Measurements from ENCODE around the gene TTYH1.

DNA sequence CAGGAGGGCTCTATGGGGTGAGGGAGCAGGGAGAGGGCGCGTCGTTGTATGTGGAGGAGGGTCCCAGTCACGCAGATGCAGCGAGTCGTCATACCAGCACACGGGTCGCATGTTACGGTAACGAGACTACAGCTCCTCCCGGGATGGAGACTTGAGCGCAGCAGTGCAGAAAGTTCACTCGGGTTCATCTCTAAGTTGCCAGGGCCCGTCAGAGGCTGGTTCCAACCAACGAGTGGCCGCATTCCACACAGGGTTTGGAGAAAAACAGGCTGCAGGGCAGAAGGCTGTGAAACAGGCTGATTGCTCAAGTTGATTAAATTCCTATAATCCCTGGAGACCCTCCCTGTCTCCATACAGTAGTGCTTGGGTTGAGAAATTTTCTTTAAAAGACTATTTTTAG is 21.9 kb upstream of the TTYH1 start:
- no peak for TF ChIP-seq GATA3 (IDR thresholded peaks at IDR 0.05; ENCODE audit: low read depth, low read length)
- no peak for TF ChIP-seq GATA2 (IDR thresholded peaks at IDR 0.05; ENCODE audit: low read depth, low read length)

All from SH-SY5Y (cell line).